ENCODE measurements around the gene TFAP2B.

Gene TFAP2B

GRCh38 chr6:50825375-50826036, 6.8 kb downstream of the TFAP2B start:
- H3K9me3 ChIP-seq (ENCODE audit: control insufficient read depth, low read length), result no peaks in the 10 kb centered on the region
- H3K4me3 ChIP-seq (ENCODE audit: low read length), result no peak overlapping the region
- no peaks in the 10 kb centered on the region for H3K36me3 ChIP-seq (ENCODE audit: control insufficient read depth, insufficient read depth, low read length, severe bottlenecking)
- no peak for DNase-seq (ENCODE audit: low read depth)
- H3K4me1 ChIP-seq (ENCODE audit: control insufficient read depth, insufficient read depth, low read length), result no peaks in the 10 kb centered on the region
- H3K27me3 ChIP-seq (replicated peaks; ENCODE audit: control insufficient read depth, insufficient read depth, low read length), result peaks cover 82% of the 10 kb centered on the region
- H3K9ac ChIP-seq (ENCODE audit: low read length), result no peak overlapping the region

DNA sequence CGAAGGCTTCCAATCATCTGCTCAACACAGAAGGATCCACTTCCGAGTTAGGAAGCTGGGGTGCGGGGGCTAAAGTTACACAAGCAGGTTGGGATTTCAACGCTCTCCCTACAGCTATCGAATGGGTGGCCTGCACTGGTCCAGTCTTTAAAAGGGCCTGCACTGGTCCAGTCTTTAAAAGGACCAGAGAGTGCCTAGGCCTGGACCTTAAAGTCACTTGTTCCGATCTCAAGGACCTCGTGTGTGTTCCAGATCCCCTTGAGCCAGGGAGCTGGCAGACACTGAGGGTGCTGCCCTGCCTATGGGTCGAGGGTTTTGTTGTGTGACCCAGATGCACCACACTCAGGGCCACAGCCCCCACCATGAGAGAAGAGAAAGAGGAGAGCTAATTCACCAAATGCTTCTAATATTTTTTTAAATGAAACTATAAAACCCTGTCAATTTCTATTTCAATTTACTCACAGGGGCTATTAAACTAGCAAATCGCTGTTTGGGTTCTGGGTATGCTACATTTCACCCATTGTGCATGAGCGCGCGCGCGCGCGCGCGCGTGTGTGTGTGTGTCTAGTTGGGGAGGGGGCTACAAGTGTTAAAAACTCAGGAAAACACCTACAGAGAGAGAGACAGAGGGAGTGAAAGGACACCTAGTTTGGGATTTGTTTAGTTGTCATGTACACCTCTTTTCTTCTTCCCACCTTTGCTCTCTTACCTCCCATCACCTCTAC, 7.5 kb downstream of the TFAP2B start:
- peaks cover 81% of the 10 kb centered on the region for H3K27me3 ChIP-seq (replicated peaks; ENCODE audit: control insufficient read depth, insufficient read depth, low read length)
- no peak overlapping the region for H3K4me3 ChIP-seq (ENCODE audit: low read length)
- H3K9me3 ChIP-seq (ENCODE audit: control insufficient read depth, low read length), result no peaks in the 10 kb centered on the region
- DNase-seq (ENCODE audit: low read depth), result no peak
- H3K36me3 ChIP-seq (ENCODE audit: control insufficient read depth, insufficient read depth, low read length, severe bottlenecking), result no peaks in the 10 kb centered on the region
- H3K9ac ChIP-seq (ENCODE audit: low read length), result no peak overlapping the region
- no peaks in the 10 kb centered on the region for H3K4me1 ChIP-seq (ENCODE audit: control insufficient read depth, insufficient read depth, low read length)

GRCh38 chr6:50826803-50827202, 8.1 kb downstream of the TFAP2B start:
- no peaks in the 10 kb centered on the region for H3K36me3 ChIP-seq (ENCODE audit: control insufficient read depth, insufficient read depth, low read length, severe bottlenecking)
- no peak overlapping the region for H3K9ac ChIP-seq (ENCODE audit: low read length)
- H3K4me3 ChIP-seq (ENCODE audit: low read length), result no peak overlapping the region
- no peaks in the 10 kb centered on the region for H3K9me3 ChIP-seq (ENCODE audit: control insufficient read depth, low read length)
- no peak for DNase-seq (ENCODE audit: low read depth)
- H3K4me1 ChIP-seq (ENCODE audit: control insufficient read depth, insufficient read depth, low read length), result no peaks in the 10 kb centered on the region
- peaks cover 77% of the 10 kb centered on the region for H3K27me3 ChIP-seq (replicated peaks; ENCODE audit: control insufficient read depth, insufficient read depth, low read length)

DNA sequence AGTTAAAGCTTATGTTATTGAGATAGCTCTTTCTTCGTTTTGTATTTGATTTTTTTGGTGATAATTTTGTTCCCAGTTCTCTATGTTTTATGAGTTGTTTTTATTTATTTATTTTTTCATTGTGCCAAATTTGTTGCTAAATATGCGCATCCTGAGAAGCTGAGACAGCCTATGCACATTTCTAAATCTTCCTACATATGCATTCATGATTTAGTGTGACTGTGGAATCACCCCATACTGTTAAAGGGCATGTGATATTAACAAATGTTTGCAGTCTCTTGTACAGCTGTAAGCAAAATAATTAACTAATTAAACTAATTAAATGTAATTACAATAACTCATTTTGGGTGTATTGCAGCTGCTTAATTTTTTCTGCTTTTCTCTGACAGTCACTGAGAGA, 10.4 kb downstream of the TFAP2B start:
- Histone ChIP-seq H3K9me3 (ENCODE audit: control insufficient read depth, low read length) (no peaks in the 10 kb centered on the region), H3K4me1 (ENCODE audit: control insufficient read depth, insufficient read depth, low read length) (no peaks in the 10 kb centered on the region), H3K4me3 (ENCODE audit: low read length) (no peak overlapping the region), H3K27me3 (replicated peaks; ENCODE audit: control insufficient read depth, insufficient read depth, low read length) (peaks cover 55% of the 10 kb centered on the region), H3K9ac (ENCODE audit: low read length) (no peak overlapping the region), H3K36me3 (ENCODE audit: control insufficient read depth, insufficient read depth, low read length, severe bottlenecking) (no peaks in the 10 kb centered on the region)
- DNase-seq (ENCODE audit: low read depth), result no peak

- no peak overlapping the region for H3K4me3 ChIP-seq (ENCODE audit: low read length)
- no peak overlapping the region for H3K9ac ChIP-seq (ENCODE audit: low read length)
- H3K4me1 ChIP-seq (ENCODE audit: control insufficient read depth, insufficient read depth, low read length), result no peaks in the 10 kb centered on the region
- no peaks in the 10 kb centered on the region for H3K9me3 ChIP-seq (ENCODE audit: control insufficient read depth, low read length)
- DNase-seq (ENCODE audit: low read depth), result no peak
- H3K27me3 ChIP-seq (replicated peaks; ENCODE audit: control insufficient read depth, insufficient read depth, low read length), result peaks cover 54% of the 10 kb centered on the region
- no peaks in the 10 kb centered on the region for H3K36me3 ChIP-seq (ENCODE audit: control insufficient read depth, insufficient read depth, low read length, severe bottlenecking)
Observed at GRCh38 chr6:50829898-50830444, 11.3 kb downstream of the TFAP2B start.

- Histone ChIP-seq H3K4me3 (ENCODE audit: low read length) (no peak overlapping the region), H3K36me3 (ENCODE audit: control insufficient read depth, insufficient read depth, low read length, severe bottlenecking) (no peaks in the 10 kb centered on the region), H3K9me3 (ENCODE audit: control insufficient read depth, low read length) (no peaks in the 10 kb centered on the region), H3K27me3 (replicated peaks; ENCODE audit: control insufficient read depth, insufficient read depth, low read length) (peaks cover 54% of the 10 kb centered on the region), H3K9ac (ENCODE audit: low read length) (no peak overlapping the region), H3K4me1 (ENCODE audit: control insufficient read depth, insufficient read depth, low read length) (no peaks in the 10 kb centered on the region)
- DNase-seq (ENCODE audit: low read depth), result no peak
Observed at GRCh38 chr6:50831186-50831585, 12.5 kb downstream of the TFAP2B start.

DNA sequence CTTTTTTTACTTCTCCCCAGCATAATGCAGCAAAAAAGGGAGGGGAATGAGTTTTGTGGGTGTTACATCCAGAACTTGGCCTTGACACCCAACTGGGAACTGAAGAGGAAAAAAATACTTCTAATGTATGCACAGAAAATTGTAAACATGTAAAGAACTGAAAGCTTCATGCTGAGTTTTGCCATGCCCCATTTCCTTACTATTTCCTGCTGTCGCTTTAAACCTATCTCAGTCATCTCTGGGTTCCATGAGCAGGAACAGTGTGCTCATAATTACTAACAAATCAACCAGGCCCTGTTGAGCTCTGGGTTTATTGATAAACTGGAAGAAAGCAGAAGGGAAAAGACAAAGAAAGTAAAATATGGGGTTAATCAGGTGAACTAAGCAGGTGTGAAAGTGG, 14.2 kb downstream of the TFAP2B start:
- no peaks in the 10 kb centered on the region for H3K9me3 ChIP-seq (ENCODE audit: control insufficient read depth, low read length)
- H3K9ac ChIP-seq (ENCODE audit: low read length), result no peak overlapping the region

DNA sequence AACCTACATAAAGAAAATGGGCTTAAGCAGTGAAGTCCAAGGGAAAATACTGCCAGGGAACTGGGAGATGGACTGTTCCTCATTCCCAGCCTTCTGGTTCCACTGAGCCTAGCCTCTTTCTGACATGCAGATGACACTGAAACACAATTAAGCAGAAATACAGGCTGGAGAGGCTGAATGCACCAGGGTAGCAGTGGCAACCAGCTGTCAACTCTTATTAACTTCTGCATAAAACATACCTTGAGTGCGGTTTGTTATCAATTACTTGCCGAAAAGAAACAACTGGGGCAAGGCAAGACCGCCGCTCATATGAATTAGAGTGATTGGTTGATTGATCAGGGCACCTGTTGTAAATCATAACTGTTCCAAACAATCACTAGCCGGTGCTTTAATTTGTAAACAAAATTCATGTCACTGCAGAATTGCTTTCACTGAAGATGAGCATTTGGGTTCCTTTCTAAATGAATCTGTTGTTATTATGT, 16.3 kb downstream of the TFAP2B start:
- H3K4me3 ChIP-seq (ENCODE audit: low read length), result no peak overlapping the region
- no peak overlapping the region for H3K9ac ChIP-seq (ENCODE audit: low read length)
- H3K4me1 ChIP-seq (ENCODE audit: control insufficient read depth, insufficient read depth, low read length), result no peaks in the 10 kb centered on the region
- peaks cover 68% of the 10 kb centered on the region for H3K27me3 ChIP-seq (replicated peaks; ENCODE audit: control insufficient read depth, insufficient read depth, low read length)
- DNase-seq (ENCODE audit: low read depth), result no peak
- no peaks in the 10 kb centered on the region for H3K36me3 ChIP-seq (ENCODE audit: control insufficient read depth, insufficient read depth, low read length, severe bottlenecking)
- no peaks in the 10 kb centered on the region for H3K9me3 ChIP-seq (ENCODE audit: control insufficient read depth, low read length)

More for the DNA sequence above, 14.2 kb downstream of the TFAP2B start:
- no peaks in the 10 kb centered on the region for H3K4me1 ChIP-seq (ENCODE audit: control insufficient read depth, insufficient read depth, low read length)
- H3K27me3 ChIP-seq (replicated peaks; ENCODE audit: control insufficient read depth, insufficient read depth, low read length), result peaks cover 54% of the 10 kb centered on the region
- no peak overlapping the region for H3K4me3 ChIP-seq (ENCODE audit: low read length)
- H3K36me3 ChIP-seq (ENCODE audit: control insufficient read depth, insufficient read depth, low read length, severe bottlenecking), result no peaks in the 10 kb centered on the region
- DNase-seq (ENCODE audit: low read depth), result no peak

- Histone ChIP-seq H3K9me3 (ENCODE audit: control insufficient read depth, low read length) (no peaks in the 10 kb centered on the region), H3K9ac (ENCODE audit: low read length) (no peak overlapping the region), H3K27me3 (replicated peaks; ENCODE audit: control insufficient read depth, insufficient read depth, low read length) (peaks cover 72% of the 10 kb centered on the region), H3K4me1 (ENCODE audit: control insufficient read depth, insufficient read depth, low read length) (no peaks in the 10 kb centered on the region), H3K4me3 (ENCODE audit: low read length) (no peak overlapping the region), H3K36me3 (ENCODE audit: control insufficient read depth, insufficient read depth, low read length, severe bottlenecking) (no peaks in the 10 kb centered on the region)
- DNase-seq (ENCODE audit: low read depth), result no peak
Observed at GRCh38 chr6:50836231-50836630, 17.6 kb downstream of the TFAP2B start.

GRCh38 chr6:50837589-50838445, 19.1 kb downstream of the TFAP2B start:
- H3K27me3 ChIP-seq (replicated peaks; ENCODE audit: control insufficient read depth, insufficient read depth, low read length), result peaks cover 86% of the 10 kb centered on the region
- H3K4me1 ChIP-seq (ENCODE audit: control insufficient read depth, insufficient read depth, low read length), result no peaks in the 10 kb centered on the region
- no peaks in the 10 kb centered on the region for H3K36me3 ChIP-seq (ENCODE audit: control insufficient read depth, insufficient read depth, low read length, severe bottlenecking)
- H3K4me3 ChIP-seq (ENCODE audit: low read length), result no peak overlapping the region
- no peak for DNase-seq (ENCODE audit: low read depth)
- no peak overlapping the region for H3K9ac ChIP-seq (ENCODE audit: low read length)
- no peaks in the 10 kb centered on the region for H3K9me3 ChIP-seq (ENCODE audit: control insufficient read depth, low read length)
